Measurements from ENCODE around the gene PIGM.

GRCh38 chr1:159980076-159980475 lies 51.7 kb downstream of the PIGM start:
- no peak for TF ChIP-seq CTCF (IDR thresholded peaks at IDR 0.05; ENCODE audit: insufficient read depth, low read length)
- no peak for TF ChIP-seq GABPA (IDR thresholded peaks at IDR 0.05; ENCODE audit: low read depth)
- no peak for TF ChIP-seq REST (IDR thresholded peaks at IDR 0.05; ENCODE audit: insufficient replicate concordance, low read depth)
